ENCODE data around the gene DHX30.
A peak's percentile ranks its signal among the peaks of the same experiment; 100 is the strongest.
"Not testable (repeated sequence)": the region's sequence is repeated elsewhere in the genome, so short reads cannot be mapped to it uniquely, and the experiment has no call there.

Gene DHX30, protein sequence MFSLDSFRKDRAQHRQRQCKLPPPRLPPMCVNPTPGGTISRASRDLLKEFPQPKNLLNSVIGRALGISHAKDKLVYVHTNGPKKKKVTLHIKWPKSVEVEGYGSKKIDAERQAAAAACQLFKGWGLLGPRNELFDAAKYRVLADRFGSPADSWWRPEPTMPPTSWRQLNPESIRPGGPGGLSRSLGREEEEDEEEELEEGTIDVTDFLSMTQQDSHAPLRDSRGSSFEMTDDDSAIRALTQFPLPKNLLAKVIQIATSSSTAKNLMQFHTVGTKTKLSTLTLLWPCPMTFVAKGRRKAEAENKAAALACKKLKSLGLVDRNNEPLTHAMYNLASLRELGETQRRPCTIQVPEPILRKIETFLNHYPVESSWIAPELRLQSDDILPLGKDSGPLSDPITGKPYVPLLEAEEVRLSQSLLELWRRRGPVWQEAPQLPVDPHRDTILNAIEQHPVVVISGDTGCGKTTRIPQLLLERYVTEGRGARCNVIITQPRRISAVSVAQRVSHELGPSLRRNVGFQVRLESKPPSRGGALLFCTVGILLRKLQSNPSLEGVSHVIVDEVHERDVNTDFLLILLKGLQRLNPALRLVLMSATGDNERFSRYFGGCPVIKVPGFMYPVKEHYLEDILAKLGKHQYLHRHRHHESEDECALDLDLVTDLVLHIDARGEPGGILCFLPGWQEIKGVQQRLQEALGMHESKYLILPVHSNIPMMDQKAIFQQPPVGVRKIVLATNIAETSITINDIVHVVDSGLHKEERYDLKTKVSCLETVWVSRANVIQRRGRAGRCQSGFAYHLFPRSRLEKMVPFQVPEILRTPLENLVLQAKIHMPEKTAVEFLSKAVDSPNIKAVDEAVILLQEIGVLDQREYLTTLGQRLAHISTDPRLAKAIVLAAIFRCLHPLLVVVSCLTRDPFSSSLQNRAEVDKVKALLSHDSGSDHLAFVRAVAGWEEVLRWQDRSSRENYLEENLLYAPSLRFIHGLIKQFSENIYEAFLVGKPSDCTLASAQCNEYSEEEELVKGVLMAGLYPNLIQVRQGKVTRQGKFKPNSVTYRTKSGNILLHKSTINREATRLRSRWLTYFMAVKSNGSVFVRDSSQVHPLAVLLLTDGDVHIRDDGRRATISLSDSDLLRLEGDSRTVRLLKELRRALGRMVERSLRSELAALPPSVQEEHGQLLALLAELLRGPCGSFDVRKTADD

DNA sequence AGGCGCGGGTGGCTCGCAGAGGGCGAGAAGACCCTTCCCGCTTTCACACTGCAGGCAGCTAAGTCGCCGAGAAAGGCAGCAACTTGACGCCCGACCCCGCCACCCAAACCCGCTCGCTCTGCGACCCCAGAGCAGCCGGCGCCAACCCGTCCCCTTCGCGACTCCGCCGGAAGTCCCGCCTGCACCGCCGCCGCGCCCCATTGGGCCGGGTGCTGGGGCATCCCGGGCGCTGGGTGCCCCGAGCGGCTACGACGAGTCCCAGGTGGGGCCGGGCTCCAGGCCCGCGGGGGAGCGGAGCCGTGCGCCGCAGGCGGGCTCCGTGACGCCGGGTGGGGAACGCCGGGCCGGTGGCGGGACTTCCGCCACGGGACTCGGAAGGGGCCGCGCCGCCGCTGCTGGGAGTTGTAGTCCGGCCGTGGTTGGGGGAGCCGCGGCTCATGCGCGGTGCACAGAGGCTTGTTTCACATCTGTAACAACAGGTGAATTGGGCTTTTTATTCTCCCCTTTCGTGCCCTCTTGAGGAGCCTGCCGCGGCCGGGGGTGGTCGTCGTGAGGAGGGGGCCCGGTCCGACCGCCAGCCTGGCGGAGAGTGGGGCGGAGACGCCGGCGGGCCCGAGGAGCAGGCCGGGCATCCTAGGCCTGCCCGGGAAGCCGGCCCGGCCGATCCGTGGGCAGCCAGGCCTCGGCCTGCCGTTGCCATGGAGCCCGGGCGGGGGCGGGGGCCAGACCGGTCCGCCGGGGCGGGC, at the start of gene DHX30:
TSS of gene DHX30 (plus strand) at position 405 of the 746 bp plus-strand sequence. CDS start 7,546 bp downstream, outside the sequence.
- DNase-seq, result peak; percentile 85

DNA sequence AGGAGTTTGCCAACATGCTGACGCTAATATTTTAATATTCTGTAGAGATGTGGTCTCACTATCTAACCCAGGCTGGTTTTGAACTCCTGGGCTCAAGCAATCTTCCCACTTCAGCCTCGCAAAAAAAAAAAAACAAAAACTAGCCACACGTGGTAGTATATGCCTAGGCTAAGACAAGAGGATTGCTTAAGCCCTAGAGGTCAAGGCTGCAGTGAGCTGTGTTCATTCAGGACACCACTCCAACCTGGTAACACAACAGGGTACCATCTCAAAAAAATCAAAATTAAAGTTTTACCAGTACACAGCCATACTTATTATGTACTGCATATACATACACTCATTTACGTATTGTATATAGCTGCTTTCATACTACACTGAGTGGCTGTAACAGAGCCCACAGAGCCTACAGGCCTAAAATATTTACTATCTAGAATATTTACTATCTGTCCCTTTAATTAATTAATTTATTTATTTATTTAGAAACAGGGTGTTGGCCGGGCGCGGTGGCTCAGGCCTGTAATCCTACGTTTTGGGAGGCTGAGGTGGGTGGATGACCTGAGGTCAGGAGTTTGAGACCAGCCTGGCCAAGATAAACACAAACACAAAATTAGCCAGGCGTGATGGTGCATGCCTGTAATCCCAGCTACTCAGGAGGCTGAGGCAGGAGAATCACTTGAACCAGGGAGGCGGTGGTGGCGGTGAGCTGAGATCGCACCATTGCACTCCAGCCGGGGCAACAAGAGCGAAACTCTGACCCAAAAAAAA, 44.5 kb upstream of the DHX30 start:
- DNase-seq, result no peak

DNA sequence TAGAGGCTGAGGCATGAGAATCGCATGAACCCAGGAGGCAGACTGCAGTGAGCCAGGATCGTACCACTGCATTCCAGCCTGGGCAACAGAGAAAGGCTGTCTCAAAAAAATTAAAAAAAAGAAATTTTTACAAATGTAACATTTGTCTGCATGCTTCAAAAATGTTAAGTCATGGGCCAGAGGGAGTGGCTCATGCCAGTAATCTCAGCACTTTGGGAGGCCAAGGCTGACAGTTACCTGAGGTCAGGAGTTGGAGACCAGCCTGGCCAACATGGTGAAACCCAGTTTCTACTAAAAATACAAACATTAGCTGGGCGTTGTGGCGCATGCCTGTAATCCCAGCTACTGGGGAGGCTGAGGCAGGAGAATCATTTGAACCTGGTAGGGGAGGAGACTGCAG, 42.7 kb upstream of the DHX30 start:
- not testable (repeated sequence) for DNase-seq

DNA sequence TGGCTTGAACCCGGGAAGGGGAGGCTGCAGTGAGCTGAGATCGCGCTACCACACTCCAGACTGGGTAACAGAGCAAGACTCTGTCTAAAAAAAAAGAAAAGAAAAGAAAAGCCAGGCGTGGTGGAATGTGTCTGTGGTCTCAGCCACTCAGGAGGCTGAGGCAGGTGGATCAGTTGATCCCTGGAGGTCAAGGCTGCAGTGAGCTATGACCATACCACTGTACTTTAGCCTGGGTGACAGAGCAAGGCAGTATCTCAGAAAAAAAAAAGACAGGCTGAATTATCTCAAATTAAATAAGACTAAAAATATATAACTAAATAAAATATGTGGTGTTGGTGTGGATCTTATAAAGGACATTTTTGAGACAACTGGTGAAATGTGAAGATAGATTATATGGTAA, 41.9 kb upstream of the DHX30 start:
- no peak for DNase-seq

DNA sequence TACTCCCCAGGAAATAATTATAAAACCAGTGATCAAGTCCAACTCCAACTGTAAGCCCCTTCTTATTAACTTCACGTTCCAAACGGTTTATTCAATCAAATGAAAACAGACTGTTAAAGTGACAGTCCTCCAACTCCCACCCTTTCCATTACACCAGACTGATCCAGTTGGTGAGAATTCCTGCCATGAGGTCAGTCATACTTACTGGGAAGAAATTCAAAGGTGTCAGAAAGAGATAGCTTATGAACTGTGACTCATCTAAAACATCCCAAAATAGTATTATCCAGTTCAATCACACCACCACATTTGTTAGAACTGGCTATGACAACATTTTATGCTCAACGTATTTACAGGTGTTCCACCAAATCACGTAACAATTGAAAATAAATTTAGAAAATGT, 40.7 kb upstream of the DHX30 start:
- DNase-seq, result no peak

DNA sequence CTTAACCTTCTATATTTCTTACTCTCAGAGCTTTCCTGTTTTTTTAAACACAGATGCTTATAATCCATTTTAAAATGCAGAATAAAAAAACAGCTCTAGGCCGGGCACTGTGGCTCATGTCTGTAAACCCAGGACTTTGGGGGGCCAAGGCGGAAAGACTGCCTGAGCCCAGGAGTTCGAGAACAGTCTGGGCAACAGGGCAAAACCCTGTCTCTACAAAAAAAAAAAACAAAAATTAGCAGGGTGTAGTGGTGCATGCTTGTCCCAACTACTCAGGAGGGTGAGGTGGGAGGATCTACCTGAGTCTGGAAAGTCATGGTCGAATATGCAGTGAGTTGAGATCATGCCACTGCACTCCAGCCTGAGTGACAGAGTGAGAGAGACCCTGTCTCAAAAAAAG, 36.8 kb upstream of the DHX30 start:
- DNase-seq, result no peak

DNA sequence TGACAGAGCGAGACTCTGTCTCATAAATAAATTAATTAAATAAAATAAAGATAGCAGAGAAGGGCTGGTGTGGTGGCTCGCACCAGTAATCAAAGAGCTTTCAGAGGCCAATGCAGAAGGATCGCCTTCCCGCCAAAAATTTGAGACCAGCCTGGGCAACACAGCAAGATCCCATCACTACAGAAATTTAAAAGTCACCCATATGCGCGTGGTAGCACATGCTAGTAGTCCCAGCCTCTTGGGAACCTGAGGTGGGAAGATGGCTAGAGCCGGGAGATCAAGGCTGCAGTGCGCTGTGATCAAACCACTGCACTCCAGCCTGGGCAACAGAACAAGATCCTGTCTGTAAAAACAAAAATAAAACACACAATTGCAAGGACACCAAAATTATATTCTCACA, 30.9 kb upstream of the DHX30 start:
- no peak for DNase-seq

DNA sequence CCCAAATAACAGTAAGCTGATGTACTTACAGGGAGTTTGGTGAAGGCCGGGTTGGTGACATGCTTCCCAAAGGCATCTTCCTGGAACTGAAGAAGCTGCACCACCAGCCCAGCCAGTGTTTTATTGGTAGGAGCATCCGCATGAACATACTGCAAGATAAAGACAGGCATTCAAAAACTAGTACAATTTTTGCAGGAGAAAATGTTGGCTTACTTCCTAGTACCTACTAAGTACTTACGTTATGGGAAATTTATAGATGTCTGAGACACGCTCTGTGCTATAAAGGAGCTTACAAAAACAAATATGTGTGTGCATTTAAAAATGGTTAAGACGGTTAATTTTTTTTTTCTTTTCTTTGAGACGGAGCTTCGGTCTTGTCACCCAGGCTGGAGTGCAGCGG, 30.1 kb upstream of the DHX30 start:
- DNase-seq, result no peak

DNA sequence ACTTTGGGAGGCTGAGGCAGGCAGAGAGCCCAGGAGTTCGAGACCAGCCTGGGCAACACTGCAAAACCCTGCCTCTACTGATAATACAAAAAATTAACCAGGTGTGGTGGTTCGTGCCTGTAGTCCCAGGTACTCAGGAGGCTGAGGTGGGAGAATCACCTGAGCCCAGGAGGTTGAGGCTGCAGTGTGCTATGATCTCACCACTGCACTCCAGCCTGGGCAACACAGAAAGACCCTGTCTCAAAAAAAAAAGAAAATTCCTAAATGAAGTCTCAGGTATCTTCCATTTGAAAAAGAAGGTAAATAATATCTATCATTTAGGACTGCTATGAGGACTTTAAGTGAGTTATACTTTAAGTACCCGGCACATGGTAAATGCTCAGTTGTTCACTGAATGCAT, 24.2 kb upstream of the DHX30 start:
- DNase-seq, result no peak

DNA sequence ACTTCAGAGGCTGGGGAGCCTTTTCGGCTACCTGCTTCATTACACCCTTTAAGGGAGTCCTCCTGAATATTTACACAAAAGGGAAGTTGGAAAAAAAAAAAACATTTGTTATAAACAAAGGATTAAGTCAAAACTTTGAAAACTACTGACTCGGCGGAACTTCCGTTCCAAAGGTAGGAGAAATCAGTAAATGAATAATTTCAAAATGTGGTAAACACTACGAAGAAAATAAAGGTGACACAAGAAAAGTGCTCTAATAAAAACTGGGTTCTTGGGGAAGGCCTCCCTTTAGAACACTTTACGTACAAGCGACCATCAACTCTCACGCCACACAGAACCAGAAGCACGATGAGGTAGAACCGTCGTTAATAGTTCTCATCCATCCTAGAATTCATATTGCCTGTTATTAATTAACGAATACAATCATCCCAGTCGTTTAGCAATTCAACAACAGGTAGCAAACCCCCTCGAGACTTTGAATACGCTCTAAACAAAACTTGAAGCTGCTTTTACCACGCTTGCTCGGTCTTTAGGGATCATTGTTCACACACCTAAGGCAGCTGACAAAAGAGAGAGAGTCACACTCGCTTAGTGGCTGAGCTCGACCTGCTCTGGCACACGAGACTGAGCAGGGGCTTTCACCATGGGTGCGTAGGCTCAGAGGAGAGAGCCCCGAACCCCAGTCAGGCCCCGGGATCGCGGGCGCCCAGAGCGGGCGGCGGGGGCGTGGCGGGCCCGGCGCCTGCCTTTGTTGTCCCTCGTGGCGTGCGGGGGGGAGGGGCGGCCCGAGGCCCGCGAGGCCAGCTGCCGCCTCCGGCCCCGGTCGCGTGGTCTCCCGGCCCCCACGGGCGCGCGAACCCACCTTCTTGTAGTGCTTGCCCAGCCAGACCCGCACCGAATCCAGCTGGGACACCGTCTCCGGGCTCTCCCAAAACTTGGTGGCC, 21.9 kb upstream of the DHX30 start:
- peak; percentile 59 for DNase-seq

DNA sequence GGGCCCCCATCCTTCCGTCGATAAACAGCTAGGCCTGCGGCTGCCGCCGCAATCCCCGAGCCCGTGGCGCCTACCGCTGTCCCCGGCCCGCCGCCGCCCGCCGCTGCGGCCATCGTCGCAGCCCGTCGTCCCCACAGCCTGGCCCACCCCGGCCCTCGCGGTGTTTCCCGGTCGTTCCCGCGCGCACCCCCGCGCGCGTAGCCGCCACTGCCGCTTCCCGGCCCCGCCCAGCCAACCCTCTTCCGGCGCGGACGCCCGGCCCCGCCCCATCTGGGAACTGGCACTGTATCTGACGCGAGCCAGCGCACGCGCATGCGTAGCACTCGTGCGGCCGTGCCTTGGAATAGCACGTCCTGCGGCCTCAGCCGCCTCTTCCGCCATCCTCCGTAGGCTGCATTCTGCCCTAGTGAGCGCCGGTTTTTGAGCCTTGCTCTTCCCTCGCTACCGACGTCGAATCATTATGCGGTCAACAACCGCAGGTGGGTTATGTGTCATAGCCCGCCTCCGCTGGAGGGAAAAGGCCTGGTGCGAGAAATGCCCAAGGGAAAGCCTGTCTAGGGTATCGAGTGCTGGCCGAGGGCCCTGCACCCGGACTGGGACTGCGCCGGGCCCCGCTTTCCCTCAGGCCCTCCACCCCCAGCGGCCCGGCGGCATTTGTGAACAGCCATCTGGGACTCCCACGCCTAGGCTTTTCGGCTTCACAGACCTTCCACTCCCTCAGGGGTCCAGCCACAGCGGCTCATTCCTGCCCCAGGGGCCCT, 21.1 kb upstream of the DHX30 start, which contains the start of gene SMARCC1:
TSS of gene SMARCC1 (minus strand) at position 209 of the 761 bp plus-strand sequence. CDS start at position 113, 96 bp downstream.
- DNase-seq, result peak; percentile 97

DNA sequence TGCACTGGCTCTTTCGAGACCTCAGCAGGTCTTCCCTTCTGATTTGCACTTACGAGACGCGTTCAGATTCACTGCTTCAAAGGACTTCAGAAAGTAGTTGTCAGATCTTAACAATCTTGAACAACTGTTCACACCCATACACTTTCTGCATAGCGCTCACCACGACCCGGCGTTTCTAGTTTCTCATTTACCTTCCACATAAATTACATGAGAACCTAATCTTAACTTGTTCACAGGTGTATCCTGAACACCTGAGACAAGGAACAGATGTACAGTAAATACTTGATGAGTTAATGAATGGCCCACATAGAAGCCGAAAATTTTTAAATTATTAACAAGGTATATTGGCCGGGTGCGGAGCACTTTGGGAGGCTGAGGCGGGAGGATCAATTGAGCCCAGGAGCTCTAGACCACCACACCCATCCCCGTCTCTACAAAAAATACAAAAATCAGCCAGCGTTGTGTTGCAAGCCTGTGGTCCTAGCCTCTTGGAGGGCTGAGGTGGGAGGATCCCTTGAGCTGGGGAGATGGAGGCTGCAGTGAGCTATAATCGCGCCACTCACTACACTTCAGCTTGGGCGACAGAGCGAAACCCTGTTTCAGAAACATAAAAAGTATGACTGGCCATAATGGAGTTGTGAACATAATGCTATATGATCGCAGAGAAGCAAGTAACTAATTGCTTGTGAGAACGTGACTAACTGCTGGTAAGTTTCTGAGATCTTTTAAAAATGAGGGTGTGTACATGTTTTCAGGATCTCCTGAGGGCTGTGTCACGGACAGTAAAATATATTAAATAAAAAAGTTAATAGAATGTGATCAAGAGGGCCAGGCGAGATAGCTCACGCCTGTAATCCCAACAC, 20.3 kb upstream of the DHX30 start:
- no peak for DNase-seq

DNA sequence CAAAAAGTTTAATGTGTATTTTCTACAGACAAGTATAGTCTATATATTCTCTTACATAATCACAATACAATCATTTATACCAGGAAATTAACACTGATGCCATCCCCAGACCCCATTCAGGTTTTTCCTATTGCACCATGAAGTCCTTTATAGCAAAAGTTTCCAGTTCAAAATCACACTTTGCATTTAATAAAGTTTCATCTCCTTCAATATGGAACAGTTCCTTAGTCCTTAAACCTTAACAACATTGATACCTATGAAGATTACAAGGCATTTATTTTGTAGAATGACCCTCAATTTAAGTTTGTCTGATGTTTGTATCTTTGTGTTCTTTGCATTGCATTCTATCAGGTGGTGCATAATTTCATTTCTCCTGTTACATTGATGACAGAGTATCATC, 19.3 kb upstream of the DHX30 start:
- no peak for DNase-seq

DNA sequence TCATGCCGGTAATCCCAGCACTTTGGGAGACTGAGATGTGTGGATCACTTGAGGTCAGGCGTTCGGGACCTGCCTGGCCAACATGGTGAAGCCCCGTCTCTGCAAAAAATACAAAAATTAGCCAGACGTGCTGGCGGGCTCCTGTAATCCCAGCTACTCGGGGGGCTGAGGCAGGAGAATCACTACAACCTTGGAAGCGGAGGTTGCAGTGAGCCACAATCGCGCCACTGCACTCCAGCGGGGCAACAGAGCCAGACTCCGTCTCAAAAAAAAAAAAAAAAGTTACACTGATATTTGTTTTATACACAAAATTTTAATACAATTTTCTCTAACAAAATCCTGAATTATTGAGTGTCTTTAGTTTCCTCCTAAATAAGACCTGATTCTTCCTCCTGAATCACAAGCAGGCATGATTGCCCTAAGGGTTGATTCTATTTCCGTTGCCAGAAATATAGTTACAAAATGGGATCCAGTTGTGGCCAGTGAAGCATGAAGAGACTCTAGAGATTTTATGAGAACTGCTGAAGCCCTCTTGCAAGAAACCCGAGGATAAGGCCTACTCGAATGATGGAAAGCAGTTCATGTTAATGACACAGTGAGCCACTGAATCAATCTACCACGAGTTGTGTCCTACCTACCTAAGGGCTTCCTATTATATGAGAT, 11.6 kb upstream of the DHX30 start:
- no peak for DNase-seq

DNA sequence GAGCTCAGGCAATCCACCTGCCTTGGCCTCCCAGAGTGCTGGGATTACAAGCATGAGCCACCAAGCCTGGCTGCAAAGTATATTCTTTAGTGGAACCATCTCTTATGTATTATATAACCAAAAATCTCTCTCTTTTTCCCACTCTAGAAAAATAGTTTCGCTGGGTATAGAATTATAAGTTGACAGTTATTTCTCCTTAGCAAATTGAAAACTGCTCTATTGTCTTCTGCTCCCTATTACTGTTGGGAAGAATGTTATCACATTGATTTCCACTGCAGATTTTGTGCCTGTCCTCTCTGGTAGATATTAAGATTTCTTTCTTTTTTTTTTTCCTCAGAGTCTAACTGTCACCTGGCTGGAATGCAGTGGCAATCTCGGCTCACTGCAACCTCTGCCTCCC, 10.2 kb upstream of the DHX30 start:
- no peak for DNase-seq

DNA sequence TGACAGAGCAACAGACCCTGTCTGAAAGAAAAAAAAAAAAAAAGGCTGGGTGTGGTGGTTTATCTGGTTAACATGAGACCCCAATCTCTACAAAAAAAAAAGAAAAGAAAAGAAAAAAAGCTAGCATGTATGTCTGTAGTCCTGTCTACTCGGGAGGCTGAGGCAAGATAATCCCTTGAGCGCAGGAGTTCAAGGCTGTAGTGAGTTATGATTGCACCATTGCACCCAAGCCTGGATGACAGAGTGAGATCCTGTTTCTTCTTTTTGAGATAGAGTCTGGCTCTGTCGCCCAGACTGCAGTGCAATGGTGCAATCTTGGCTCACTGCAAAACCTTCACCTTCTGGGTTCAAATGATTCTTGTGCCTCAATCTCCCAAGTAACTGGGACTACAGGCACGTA, 8.4 kb upstream of the DHX30 start:
- no peak for DNase-seq

DNA sequence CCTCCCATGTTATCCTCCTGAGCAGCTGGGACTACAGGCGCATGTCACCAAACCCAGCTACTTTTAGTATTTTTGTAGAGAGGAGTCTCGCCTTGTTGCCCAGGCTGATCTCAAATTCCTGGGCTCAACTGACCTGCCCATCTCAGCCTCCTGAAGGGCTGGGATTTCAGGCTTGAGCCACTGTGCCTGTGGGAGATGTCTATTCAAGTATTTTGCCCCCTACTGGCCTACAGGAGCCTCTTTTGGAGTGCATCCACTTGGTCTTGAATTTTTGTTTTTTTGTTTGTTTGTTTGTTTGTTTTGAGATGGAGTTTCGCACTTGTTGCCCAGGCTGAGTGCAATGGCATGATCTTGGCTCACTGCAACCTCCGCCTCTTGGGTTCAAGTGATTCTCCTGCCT, 3.2 kb upstream of the DHX30 start:
- no peak for DNase-seq

DNA sequence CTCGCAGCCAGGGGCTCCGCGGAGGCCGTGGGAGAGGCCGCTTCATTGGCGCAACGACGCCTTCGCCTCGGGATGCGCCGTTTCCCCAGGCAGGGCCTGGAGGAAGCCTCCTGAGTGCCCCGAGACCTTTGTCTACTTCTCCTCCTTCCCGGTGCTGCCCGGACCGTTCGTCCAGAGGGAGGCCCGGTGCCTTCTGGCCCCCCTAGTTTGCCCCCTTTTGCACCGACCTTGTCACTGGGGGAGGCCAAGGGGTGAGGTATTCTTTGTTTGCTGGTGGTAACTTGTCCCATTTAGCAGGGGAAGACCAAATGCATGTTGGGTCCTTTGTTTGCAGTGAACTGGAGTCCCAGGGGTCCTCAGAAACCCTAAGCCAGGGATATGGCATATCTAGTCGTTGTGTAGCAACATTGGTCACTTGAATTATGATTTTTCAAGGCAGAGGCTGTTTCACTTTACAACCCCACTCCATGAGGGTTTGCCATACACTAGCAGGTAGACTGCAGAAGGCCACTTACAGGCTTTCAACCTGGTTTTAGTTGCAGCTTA, 615 bp downstream of the DHX30 start:
- DNase-seq, result no peak

Measured in CD4-positive, alpha-beta T cell treated with Interleukin-15 for 1 hour (primary cell).